ENCODE measurements around the gene SEMA4D.

- TF ChIP-seq YY1 (IDR thresholded peaks at IDR 0.05; ENCODE audit: insufficient read depth, insufficient read length) (no peak), SUZ12 (IDR thresholded peaks at IDR 0.05; ENCODE audit: extremely low read depth, insufficient read depth, insufficient read length) (no peak), ZNF274 (IDR thresholded peaks at IDR 0.05; ENCODE audit: low read depth, low read length) (no peak)
These were observed 140.3 kb downstream of the SEMA4D start for GRCh38 chr9:89357331-89358197.

All from NT2/D1 (cell line).